WTC11 (cell line): ENCODE data around the gene KIF13A. TPM values are rescaled to one million over a fixed set of nuclear protein-coding genes. Genes with fewer than 3 reads are reported as not detected.

Experiments
- ATAC-seq: fragments of 200-7000 bp; cut with Tn5 transposase; 2 replicates; pipeline ENCODE4 v1.10.0; 2021; ENCODE audit warnings: mild to moderate bottlenecking, moderate library complexity
- CTCF ChIA-PET: fragments of 300-600 bp; sonication (Branson Sonifier 250); formaldehyde crosslinking; loops from one replicate; lab custom pipeline; 2021; ENCODE audit warnings: antibody characterized with exemption; lab: Charles Lee
- POLR2A ChIA-PET: fragments of 350-600 bp; sonication (Branson Sonifier 250); formaldehyde crosslinking; loops from one replicate; lab custom pipeline; 2021; ENCODE audit warnings: antibody characterized with exemption; lab: Charles Lee
- DNase-seq: peaks from one replicate; pipeline ENCODE4 v3.0.0; 2021; ENCODE audit warnings: low spot score
- H3K27ac Mint-ChIP-seq: 2 replicates; pipeline ENCODE4 v1.8.0; 2021; ENCODE audit warnings: mixed read lengths
- H3K27me3 Mint-ChIP-seq: 2 replicates; pipeline ENCODE4 v1.8.0; 2021; ENCODE audit warnings: low read depth, mild to moderate bottlenecking, moderate library complexity, mixed read lengths
- H3K36me3 Mint-ChIP-seq: 2 replicates; pipeline ENCODE4 v1.8.0; 2021; ENCODE audit warnings: mixed read lengths
- H3K4me1 Mint-ChIP-seq: 2 replicates; pipeline ENCODE4 v1.8.0; 2022; ENCODE audit warnings: mixed read lengths
- H3K4me3 Mint-ChIP-seq: 2 replicates; pipeline ENCODE4 v1.8.0; 2021; ENCODE audit warnings: mild to moderate bottlenecking, moderate library complexity, mixed read lengths
- H3K9me3 Mint-ChIP-seq: 2 replicates; pipeline ENCODE4 v1.8.0; 2021; ENCODE audit warnings: mixed read lengths
- ATF2 ChIP-seq: sonication (generic); formaldehyde crosslinking; IDR thresholded peaks from 2 replicates; pipeline ENCODE4 v1.8.1; 2022; ENCODE audit warnings: low read depth, missing genetic modification reagents, borderline replicate concordance
- CBFB ChIP-seq: sonication (generic); formaldehyde crosslinking; IDR thresholded peaks from 2 replicates; pipeline ENCODE4 v1.8.1; 2022; ENCODE audit warnings: mild to moderate bottlenecking, low read depth, missing genetic modification reagents
- E2F5 ChIP-seq: sonication (generic); formaldehyde crosslinking; IDR thresholded peaks from 2 replicates; pipeline ENCODE4 v1.8.1; 2022; ENCODE audit warnings: mild to moderate bottlenecking, moderate library complexity, missing genetic modification reagents
- ETV6 ChIP-seq: sonication (generic); formaldehyde crosslinking; IDR thresholded peaks from 2 replicates; pipeline ENCODE4 v1.8.1; 2022; ENCODE audit warnings: mild to moderate bottlenecking, missing genetic modification reagents
- FOXK1 ChIP-seq: sonication (generic); formaldehyde crosslinking; IDR thresholded peaks from 2 replicates; pipeline ENCODE4 v1.8.0; 2022; ENCODE audit warnings: mild to moderate bottlenecking, moderate library complexity, missing genetic modification reagents
- FOXP4 ChIP-seq: sonication (generic); formaldehyde crosslinking; IDR thresholded peaks from 2 replicates; pipeline ENCODE4 v1.8.0; 2022; ENCODE audit warnings: mild to moderate bottlenecking, missing genetic modification reagents
- JUN ChIP-seq: sonication (generic); formaldehyde crosslinking; IDR thresholded peaks from 2 replicates; pipeline ENCODE4 v1.8.0; 2023; ENCODE audit warnings: mild to moderate bottlenecking, missing genetic modification reagents
- KAT7 ChIP-seq: sonication (generic); formaldehyde crosslinking; IDR thresholded peaks from 2 replicates; pipeline ENCODE4 v1.8.1; 2023; ENCODE audit warnings: missing genetic modification reagents, mild to moderate bottlenecking, borderline replicate concordance
- NFYB ChIP-seq: sonication (generic); formaldehyde crosslinking; conservative IDR thresholded peaks from 2 replicates; pipeline ENCODE4 v1.8.0; 2022; ENCODE audit warnings: low read depth, missing genetic modification reagents
- SMAD4 ChIP-seq: sonication (generic); formaldehyde crosslinking; IDR thresholded peaks from 2 replicates; pipeline ENCODE4 v1.8.0; 2022; ENCODE audit warnings: mild to moderate bottlenecking, missing genetic modification reagents
- ZNF121 ChIP-seq: sonication (generic); formaldehyde crosslinking; IDR thresholded peaks from 2 replicates; pipeline ENCODE4 v1.8.0; 2023; ENCODE audit warnings: missing genetic modification reagents
- ZNF219 ChIP-seq: sonication (generic); formaldehyde crosslinking; IDR thresholded peaks from 2 replicates; pipeline ENCODE4 v1.8.0; 2023; ENCODE audit warnings: missing genetic modification reagents, mild to moderate bottlenecking, borderline replicate concordance
- ZNF263 ChIP-seq: sonication (generic); formaldehyde crosslinking; IDR thresholded peaks from 2 replicates; pipeline ENCODE4 v1.8.1; 2022; ENCODE audit warnings: low read depth, mild to moderate bottlenecking, moderate library complexity, missing genetic modification reagents
- ZNF396 ChIP-seq: fragments of 250-450 bp; sonication (Bioruptor Pico); IDR thresholded peaks from 2 replicates; pipeline ENCODE4 v1.8.0; 2021; ENCODE audit warnings: mild to moderate bottlenecking, moderate library complexity, borderline replicate concordance
- total RNA-seq: library from RNA; stranded (reverse); gene quantifications from 3 replicates; pipeline ENCODE4 v1.2.3, GENCODE V29; 2021
- TF ChIP-seq, protein P1 (sequence below): sonication (generic); formaldehyde crosslinking; IDR thresholded peaks from 2 replicates; pipeline ENCODE4 v1.8.0; 2022; ENCODE audit warnings: mild to moderate bottlenecking, missing genetic modification reagents
- TF ChIP-seq, protein P2 (sequence below): fragments of 250-450 bp; sonication (Bioruptor Pico); IDR thresholded peaks from 2 replicates; pipeline ENCODE4 v1.9.0; 2021; ENCODE audit warnings: mild to moderate bottlenecking
- TF ChIP-seq, protein P3 (sequence below): fragments of 250-450 bp; sonication (Bioruptor Pico); IDR thresholded peaks from 2 replicates; pipeline ENCODE4 v1.9.0; 2021; ENCODE audit warnings: moderate library complexity, mild to moderate bottlenecking, inconsistent platforms, borderline replicate concordance
- TF ChIP-seq, protein P4 (sequence below): sonication (generic); formaldehyde crosslinking; IDR thresholded peaks from 2 replicates; pipeline ENCODE4 v1.8.0; 2022; ENCODE audit warnings: mild to moderate bottlenecking, missing genetic modification reagents

Gene KIF13A
- total RNA-seq, 1 experiment from 2014 or later, result 32.7 TPM

DNA sequence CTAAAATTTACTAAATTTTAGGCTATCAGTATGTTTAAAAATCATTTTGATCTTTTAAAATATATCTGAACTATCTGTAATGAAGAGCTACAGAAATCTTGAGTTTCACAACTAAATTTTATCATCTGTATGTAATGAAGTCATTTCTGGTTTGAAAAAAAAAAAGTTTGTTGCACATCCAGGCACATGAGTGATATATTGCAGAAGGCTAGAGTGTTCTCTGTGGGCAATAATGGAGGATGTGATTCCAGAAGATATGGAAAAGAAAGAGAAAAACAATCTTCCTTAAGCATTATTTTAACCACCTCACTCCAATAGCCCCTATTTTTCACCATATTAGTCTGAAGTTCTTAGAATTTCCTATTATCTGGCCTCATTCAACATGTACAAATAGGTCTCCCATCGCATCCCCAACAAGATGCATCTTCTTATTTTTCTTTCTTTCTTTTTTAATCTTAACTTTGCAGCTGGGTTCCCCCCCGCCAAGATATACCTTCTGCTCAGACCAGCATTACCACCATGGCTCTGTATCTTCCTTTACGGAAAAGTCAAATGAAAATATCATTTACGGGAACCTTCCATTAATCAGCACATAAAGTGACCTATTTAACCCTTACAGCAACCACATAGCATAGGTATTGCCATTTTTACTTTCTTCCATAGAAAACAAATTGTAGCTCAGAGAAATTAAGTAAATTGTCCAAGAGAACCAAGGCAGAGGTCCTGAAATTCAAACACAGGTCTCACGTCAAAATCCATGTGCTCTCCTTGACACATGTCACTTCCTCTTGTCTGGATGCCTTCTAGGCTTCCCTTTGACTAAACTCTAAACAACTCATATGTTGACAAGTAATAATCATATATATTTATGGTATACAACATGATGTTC, 116.9 kb downstream of the KIF13A start:
- ChIA-PET CTCF (no interaction called here), POLR2A (no interaction called here)
- no peak for TF ChIP-seq ATF2 (CRISPR knock-in tag)
- no peak for TF ChIP-seq CBFB (CRISPR knock-in tag)
- TF ChIP-seq ZNF396 (CRISPR knock-in tag), result no peak
- TF ChIP-seq FOXP4 (CRISPR knock-in tag), result no peak
- no peak for TF ChIP-seq ZNF263 (CRISPR knock-in tag)
- ATAC-seq, result no peak
- DNase-seq, result no peak
- no peaks in the 10 kb centered on the region for H3K27me3 Mint-ChIP-seq
- no peak overlapping the region for H3K4me3 Mint-ChIP-seq
- no peaks in the 10 kb centered on the region for H3K9me3 Mint-ChIP-seq
- H3K4me1 Mint-ChIP-seq, result peaks cover 5% of the 10 kb centered on the region
- H3K27ac Mint-ChIP-seq, result no peak overlapping the region
- no peaks in the 10 kb centered on the region for H3K36me3 Mint-ChIP-seq

GRCh38 chr6:17869753-17870050, 117.7 kb downstream of the KIF13A start:
- Mint-ChIP-seq H3K36me3 (no peaks in the 10 kb centered on the region), H3K4me3 (no peak overlapping the region), H3K27ac (no peak overlapping the region), H3K9me3 (no peaks in the 10 kb centered on the region), H3K27me3 (no peaks in the 10 kb centered on the region)
- ChIA-PET CTCF (no interaction called here), POLR2A (no interaction called here)
- no peak for TF ChIP-seq ZNF121 (CRISPR knock-in tag)
- TF ChIP-seq JUN (CRISPR knock-in tag), result no peak
- TF ChIP-seq FOXK1 (CRISPR knock-in tag), result no peak
- TF ChIP-seq NFYB (CRISPR knock-in tag), result no peak
- TF ChIP-seq ZNF219 (CRISPR knock-in tag), result no peak
- TF ChIP-seq, protein P1, sequence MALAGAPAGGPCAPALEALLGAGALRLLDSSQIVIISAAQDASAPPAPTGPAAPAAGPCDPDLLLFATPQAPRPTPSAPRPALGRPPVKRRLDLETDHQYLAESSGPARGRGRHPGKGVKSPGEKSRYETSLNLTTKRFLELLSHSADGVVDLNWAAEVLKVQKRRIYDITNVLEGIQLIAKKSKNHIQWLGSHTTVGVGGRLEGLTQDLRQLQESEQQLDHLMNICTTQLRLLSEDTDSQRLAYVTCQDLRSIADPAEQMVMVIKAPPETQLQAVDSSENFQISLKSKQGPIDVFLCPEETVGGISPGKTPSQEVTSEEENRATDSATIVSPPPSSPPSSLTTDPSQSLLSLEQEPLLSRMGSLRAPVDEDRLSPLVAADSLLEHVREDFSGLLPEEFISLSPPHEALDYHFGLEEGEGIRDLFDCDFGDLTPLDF, result no peak
- TF ChIP-seq ATF2 (CRISPR knock-in tag), result no peak
- no peak for TF ChIP-seq ETV6 (CRISPR knock-in tag)
- TF ChIP-seq, protein P2, sequence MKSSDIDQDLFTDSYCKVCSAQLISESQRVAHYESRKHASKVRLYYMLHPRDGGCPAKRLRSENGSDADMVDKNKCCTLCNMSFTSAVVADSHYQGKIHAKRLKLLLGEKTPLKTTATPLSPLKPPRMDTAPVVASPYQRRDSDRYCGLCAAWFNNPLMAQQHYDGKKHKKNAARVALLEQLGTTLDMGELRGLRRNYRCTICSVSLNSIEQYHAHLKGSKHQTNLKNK (CRISPR knock-in tag), result no peak
- no peak for TF ChIP-seq CBFB (CRISPR knock-in tag)
- no peak for TF ChIP-seq KAT7
- TF ChIP-seq E2F5 (CRISPR knock-in tag), result no peak
- no peak for TF ChIP-seq SMAD4 (CRISPR knock-in tag)
- TF ChIP-seq, protein P3, sequence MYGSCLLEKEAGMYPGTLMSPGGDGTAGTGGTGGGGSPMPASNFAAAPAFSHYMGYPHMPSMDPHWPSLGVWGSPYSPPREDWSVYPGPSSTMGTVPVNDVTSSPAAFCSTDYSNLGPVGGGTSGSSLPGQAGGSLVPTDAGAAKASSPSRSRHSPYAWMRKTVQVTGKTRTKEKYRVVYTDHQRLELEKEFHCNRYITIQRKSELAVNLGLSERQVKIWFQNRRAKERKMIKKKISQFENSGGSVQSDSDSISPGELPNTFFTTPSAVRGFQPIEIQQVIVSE (CRISPR knock-in tag), result no peak
- TF ChIP-seq, protein P4, sequence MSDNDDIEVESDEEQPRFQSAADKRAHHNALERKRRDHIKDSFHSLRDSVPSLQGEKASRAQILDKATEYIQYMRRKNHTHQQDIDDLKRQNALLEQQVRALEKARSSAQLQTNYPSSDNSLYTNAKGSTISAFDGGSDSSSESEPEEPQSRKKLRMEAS (CRISPR knock-in tag), result no peak
- TF ChIP-seq, all 79 proteins: peak for 0
- peaks cover 5% of the 10 kb centered on the region for H3K4me1 Mint-ChIP-seq
- no peak for ATAC-seq
- DNase-seq, result no peak
